GM21367 (cell line): Measurements from ENCODE around the gene XBP1.
A peak's percentile ranks its signal among the peaks of the same experiment; 100 is the strongest.
"Not testable (repeated sequence)": the region's sequence is repeated elsewhere in the genome, so short reads cannot be mapped to it uniquely, and the experiment has no call there.

Source experiments
- ATAC-seq: cut with Tn5 transposase; IDR thresholded peaks from one replicate; pipeline ENCODE4 v1.9.1; 2021; ENCODE audit not compliant: unreplicated experiment

XBP1 gene

GRCh38 chr22:28819253-28820096 lies 19.1 kb upstream of the XBP1 start:
- peak; percentile 50 for ATAC-seq

DNA sequence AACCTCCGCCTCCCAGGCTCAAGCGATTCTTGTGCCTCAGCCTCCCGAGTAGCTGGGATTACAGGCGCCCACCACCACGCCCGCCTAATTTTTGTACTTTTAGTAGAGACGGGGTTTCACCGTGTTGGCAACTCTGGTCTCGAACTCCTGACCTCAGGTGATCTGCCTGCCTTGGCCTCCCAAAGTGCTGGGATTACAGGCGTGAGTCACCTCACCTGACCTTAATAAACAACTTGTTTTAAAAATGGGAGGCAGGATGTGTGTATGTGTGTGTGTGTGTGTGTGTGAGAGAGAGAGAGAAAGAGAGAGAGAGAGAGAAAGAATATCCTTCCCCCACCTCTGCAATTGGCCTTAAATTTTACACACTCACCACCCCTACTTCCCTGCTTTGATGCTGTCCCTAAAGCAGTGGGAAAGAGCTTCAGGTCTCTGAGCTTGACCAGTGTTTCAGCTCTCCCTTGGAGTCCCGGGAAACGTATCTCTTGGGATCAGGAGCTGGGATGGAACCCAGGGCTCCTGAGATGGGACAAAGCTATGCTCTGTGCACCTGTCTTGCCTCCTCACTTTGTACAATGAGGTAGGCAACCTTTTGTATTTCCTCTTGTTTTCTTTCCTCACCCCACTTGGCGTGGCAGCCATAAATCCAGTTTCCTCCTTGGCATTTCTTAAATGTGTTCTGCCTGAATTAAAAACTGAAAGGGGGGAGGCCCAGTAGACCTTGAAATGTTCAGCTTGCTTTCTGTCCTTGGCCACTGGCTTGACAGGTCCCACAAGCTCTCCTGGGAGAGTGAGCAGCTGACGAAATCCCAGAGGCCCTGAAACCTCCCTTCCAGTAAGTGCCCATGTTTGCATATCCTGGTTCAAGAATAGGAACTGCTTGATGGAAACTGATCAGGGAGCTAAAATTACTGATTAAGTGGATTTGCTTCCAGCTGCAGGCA lies 17.8 kb upstream of the XBP1 start:
- ATAC-seq: no peak

- ATAC-seq: no peak
These were observed 16.7 kb upstream of the XBP1 start for GRCh38 chr22:28817064-28817463.

DNA sequence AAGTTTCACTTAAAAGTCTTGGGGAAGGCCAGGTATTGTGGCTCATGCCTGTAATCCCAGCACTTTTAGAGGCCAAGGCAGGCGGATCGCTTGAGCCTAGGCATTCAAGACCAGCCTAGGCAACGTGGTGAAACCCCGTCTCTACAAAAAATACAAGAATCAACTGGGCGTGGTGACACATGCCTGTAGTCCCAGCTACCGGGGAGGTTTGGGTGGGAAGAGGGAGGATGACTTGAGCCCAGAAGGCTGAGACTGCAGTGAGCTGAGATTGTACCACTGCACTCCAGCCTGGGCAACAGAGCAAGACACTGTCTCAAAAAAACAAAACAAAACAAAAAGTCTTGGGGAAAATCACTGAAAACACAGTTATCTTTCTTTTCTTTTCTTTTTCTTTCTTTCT lies 15.4 kb upstream of the XBP1 start:
- no peak for ATAC-seq

DNA sequence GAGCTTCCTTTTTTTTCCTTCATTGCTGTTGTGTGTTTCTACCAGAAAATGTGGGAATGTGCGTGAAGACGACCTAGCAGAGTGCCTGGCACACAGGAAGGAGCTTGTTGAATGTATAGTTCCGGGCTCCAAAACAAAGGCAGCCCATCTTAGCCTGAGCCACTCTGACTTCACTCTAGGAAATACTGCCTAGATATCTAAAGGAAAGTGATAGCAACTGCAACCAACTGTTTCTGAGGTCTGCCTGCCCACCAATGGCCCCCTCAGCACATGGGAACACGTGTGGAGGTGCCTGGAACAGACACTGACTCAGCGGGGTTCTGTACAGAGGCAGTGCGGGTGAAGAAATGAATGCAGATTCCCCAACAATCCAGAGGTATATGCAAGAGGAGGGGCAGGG lies 14.7 kb upstream of the XBP1 start:
- ATAC-seq: no peak

GRCh38 chr22:28813772-28814518 lies 13.6 kb upstream of the XBP1 start:
- ATAC-seq: no peak

DNA sequence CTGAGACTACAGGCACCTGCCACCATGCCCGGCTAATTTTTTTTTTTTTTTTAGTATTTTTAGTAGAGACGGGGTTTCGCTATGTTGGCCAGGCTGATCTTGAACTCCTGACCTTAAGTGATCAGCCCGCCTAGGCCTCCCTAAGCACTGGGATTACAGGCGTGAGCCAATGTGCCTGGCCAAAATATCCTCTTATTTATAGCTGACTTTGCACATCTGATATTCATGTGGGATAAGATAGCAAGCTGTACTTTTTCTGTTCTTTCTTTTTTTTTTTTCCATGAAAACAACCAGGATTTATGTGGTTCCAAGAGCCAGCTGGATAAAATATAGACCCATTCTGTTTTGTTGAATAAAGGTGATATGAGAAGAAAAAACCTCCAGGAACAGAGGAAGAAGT lies 12.1 kb upstream of the XBP1 start:
- ATAC-seq: no peak

- ATAC-seq: no peak
These were observed 10.6 kb upstream of the XBP1 start for GRCh38 chr22:28810821-28811491.

- ATAC-seq: no peak
These were observed 8.5 kb upstream of the XBP1 start for GRCh38 chr22:28808716-28809355.

DNA sequence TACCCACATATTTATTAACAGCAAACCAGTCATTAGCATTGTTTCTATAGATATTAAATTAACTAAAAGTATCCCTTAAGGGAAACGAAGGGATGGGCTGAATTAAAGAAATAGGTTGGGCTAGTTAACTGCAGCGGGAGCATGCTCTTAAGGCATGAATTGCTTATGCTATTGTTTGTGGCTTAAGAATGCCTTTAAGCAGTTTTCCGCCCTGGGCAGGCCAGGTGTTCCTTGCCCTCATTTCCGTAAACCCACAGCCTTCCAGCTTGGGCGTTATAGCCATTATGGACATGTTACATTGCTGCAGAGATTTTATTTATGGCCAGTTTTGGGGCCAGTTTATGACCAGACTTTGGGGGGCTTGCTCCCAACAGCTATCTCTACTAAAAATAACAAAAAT lies 5.1 kb upstream of the XBP1 start:
- ATAC-seq: not testable (repeated sequence)

DNA sequence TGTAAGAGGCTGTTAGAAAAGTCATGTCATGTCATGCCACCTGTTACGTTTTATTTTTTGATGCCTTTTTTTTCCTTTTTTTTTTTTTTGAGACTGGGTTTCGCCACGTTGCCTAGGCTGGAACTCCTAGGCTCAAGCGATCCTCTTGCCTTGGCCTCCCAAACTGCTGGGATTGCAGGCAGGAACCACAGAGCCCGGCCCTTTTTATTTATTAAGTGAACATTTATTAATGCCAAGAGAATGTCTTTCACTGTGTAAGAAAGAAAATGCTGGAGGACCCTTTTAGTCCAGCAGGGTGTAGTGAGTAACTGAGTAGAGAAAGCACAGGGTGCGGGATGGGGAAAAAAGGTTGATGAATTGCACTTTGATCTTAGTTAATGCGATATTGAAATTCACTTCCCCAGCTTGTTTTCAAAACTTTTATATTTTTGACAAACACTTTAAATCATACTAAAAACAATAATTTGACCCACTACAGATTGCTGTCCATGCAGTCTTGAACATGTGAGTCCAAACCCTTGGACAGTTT lies 2.3 kb upstream of the XBP1 start:
- ATAC-seq: no peak

DNA sequence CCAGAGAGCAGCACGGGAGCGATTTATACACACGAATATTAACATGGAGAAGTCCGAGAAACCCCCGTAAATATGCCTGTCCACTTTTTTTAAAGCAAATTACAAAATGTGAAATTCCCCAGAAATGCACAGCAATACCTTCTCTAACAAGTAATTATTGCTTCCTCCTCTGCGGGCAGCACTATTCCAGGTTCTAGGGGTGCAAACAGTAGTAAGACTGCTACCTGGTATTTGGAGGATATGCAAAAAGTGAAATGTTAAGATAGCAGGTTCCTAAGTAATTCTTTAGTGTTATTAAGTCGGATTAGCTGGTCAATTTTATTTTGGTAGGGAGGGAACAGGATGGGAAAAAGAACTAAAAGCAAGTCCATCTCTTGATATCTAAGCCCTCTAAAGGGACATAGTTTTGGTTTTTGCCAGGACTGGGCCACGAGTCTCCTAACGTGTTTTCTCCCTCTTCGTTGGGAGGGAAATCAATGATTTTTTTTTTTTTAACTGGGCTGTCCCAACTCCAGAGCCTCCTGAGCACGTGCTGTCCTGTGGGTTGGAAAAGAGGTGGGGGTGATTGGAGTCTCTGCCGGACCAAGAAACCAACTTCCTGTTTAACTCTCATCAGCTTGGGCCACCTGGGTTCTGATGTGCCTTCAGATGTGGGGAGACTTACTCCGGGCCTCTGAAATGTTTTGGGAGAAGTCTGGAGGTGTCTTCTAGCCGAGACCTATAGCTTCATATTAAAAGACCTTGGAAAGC lies 1.7 kb upstream of the XBP1 start:
- no peak for ATAC-seq

DNA sequence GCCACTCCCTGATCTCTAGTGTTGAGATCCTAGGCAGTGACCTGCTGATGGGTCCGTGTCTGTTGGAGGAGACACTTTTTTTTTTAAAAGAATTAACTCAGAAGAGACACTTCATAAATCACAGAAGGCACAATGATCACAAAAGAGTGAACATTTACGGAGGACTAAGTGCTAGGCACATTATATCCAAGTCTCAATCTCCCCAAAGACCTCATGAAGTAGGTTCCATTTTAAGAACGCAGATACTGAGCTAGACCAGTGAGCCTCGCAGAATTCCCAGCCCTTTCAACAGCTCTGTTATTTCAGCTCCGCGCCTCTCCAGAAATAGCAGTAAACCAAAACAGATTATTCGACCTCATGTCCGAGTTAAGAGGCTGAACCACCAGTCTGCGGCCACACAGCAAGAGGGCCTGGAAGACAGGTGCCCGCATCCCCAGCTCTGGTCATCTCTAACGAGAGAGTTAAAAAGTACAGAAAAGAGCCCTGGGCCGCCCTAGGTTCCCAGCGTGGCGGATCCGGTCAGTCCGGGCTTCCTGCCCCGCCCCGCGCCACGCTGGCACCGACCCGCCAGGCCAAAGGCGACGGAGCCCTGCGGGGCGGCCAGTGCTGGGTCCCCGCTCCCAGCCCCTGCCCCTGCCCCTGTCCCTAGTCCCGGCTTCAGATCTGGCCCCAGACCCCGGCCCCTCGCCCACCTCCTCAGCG lies 612 bp downstream of the XBP1 start:
- ATAC-seq: peak; percentile 17

- ATAC-seq: no peak
These were observed 1.4 kb downstream of the XBP1 start for GRCh38 chr22:28798810-28799605.

DNA sequence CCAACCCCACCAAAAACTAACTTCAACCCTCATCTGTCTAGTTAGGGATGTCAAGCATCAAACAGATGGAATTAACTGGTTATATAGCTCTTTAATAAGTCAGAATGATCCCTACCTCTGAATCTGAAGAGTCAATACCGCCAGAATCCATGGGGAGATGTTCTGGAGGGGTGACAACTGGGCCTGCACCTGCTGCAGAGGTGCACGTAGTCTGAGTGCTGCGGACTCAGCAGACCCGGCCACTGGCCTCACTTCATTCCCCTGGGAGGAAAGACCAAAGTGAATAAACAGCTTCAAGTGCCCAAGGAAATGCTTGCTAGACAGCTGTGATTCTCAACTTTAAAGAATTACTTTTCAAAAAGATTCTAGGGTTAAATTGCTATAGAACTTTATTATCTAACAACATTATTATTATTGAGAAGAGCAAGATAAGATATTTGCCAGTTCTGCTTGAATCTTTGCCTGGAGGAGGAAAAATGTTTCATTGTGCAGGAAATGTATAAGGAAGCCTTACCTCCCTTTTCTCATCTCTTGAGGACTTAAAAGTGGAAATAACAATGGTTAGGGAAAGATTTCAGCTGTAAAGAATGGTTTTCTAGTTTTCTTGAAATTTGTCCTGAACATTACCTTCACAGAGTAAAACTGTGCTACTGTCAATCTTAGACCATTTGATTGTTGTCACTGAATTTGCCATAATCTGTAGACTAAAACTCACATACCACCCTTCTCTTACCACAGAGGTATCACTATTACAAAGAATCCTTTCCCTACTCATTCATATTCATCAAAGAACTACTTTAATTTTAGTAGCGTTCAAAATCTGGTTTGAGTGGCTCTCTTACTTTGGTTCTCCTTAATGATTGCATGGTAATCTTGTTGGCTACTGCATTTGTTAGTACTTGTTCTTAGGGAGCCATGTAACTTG lies 4.2 kb downstream of the XBP1 start:
- no peak for ATAC-seq

DNA sequence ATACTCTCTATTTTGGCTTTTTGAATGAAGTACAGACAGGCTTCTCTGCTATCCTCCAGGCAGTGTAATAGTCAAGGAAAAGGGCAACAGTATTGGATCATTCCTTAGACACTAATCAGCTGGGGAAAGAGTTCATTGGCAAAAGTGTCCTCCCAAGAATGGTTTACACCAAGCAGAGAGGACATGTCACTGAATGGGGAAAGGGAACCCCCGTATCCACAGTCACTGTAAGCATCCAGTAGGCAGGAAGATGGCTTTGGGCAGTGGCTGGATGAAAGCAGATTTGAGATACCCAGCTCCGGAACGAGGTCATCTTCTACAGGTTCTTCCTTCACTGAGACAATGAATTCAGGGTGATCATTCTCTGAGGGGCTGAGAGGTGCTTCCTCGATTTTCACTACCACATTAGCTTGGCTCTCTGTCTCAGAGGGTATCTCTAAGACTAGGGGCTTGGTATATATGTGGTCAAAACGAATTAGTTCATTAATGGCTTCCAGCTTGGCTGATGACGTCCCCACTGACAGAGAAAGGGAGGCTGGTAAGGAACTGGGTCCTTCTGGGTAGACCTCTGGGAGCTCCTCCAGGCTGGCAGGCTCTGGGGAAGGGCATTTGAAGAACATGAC lies 5.2 kb downstream of the XBP1 start:
- ATAC-seq: no peak
